ENCODE results near the gene SMIM10L1.

Gene SMIM10L1

DNA sequence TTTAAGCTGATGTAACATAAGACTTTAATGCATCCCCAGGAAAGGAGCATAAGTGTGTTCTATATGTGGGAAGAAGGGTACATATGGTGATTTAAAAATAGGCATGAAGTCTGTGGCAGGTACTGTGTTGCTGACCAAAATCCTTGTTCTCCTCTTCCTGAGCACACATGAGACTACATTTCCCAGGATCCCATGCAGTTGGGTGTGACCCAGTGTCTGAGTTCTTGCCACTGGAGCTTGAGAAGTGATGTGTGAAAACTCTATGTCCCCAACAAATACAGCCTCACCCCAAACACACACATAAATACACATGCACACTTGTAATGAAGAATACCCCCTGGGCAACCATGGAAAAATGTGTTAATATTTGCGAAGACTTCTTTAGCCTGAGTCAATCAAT lies 8.5 kb upstream of the SMIM10L1 start:
- DNase-seq (ENCODE audit: insufficient read length, low spot score) = no peak
- FAIRE-seq = peak; percentile 33

GRCh38 chr12:11164384-11164783 lies 6.6 kb upstream of the SMIM10L1 start:
- TF ChIP-seq POLR2A (IDR thresholded peaks at IDR 0.05; ENCODE audit: low read depth, low read length) = no peak
- FAIRE-seq (no peak), DNase-seq (ENCODE audit: insufficient read length, low spot score) (no peak)

More for the DNA sequence above, 8.5 kb upstream of the SMIM10L1 start:
- TF ChIP-seq POLR2A (IDR thresholded peaks at IDR 0.05; ENCODE audit: low read depth, low read length) = no peak

GRCh38 chr12:11166300-11166699 lies 4.7 kb upstream of the SMIM10L1 start:
- DNase-seq (ENCODE audit: insufficient read length, low spot score) (no peak), FAIRE-seq (no peak)
- no peak for TF ChIP-seq POLR2A (IDR thresholded peaks at IDR 0.05; ENCODE audit: low read depth, low read length)

GRCh38 chr12:11170810-11171144 lies 217 bp upstream of the SMIM10L1 start:
- no peak for DNase-seq (ENCODE audit: insufficient read length, low spot score)

GRCh38 chr12:11171969-11172675 lies 1.1 kb downstream of the SMIM10L1 start:
- TF ChIP-seq POLR2A (IDR thresholded peaks at IDR 0.05; ENCODE audit: low read depth, low read length) = no peak
- no peak for DNase-seq (ENCODE audit: insufficient read length, low spot score)
- peak; percentile 60 for FAIRE-seq

More at GRCh38 chr12:11170810-11171144, 217 bp upstream of the SMIM10L1 start:
- FAIRE-seq = peak; percentile 78
- no peak for TF ChIP-seq POLR2A (IDR thresholded peaks at IDR 0.05; ENCODE audit: low read depth, low read length)

GRCh38 chr12:11174022-11174421 lies 3.0 kb downstream of the SMIM10L1 start:
- no peak for TF ChIP-seq POLR2A (IDR thresholded peaks at IDR 0.05; ENCODE audit: low read depth, low read length)
- DNase-seq (ENCODE audit: insufficient read length, low spot score) (no peak), FAIRE-seq (no peak)

DNA sequence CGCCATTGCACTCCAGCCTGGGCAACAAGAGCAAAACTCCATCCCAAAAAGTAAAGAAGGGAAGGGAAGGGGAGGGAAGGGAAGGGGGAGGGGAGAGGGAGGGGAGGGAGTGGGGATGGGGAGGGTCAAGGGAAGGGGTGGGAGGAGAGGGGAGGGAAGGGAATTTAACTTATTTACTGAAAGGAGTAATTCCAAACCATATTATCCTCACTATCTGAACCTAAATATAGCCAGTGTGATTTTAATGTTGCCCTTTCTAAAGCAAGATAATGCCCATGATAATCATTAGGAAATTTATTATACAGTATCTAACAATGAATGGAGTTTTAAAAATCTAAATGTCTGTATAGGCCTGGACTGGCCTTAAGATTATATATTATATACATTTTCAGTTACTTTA lies 7.3 kb downstream of the SMIM10L1 start:
- DNase-seq (ENCODE audit: insufficient read length, low spot score) = no peak
- no peak for TF ChIP-seq POLR2A (IDR thresholded peaks at IDR 0.05; ENCODE audit: low read depth, low read length)
- no peak for FAIRE-seq

DNA sequence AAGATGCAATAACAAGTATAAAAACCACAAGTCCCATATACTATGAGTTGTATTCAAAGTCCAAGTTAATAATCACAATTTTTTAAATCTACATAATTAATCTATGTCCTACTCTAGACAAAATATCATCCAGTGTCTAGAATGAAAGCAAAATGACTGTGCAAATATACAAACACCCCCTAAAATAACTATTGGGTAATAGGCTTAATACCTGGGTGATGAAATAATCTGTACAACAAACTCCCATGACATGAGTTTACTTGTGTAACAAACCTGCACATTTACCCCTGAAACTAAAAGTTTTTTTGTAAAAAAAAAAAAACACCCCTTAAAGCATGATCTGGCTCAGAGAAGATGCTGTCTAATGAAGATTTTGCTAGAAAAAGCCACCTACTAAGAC lies 11.5 kb downstream of the SMIM10L1 start:
- DNase-seq (ENCODE audit: insufficient read length, low spot score) (no peak), FAIRE-seq (no peak)
- TF ChIP-seq POLR2A (IDR thresholded peaks at IDR 0.05; ENCODE audit: low read depth, low read length) = no peak

DNA sequence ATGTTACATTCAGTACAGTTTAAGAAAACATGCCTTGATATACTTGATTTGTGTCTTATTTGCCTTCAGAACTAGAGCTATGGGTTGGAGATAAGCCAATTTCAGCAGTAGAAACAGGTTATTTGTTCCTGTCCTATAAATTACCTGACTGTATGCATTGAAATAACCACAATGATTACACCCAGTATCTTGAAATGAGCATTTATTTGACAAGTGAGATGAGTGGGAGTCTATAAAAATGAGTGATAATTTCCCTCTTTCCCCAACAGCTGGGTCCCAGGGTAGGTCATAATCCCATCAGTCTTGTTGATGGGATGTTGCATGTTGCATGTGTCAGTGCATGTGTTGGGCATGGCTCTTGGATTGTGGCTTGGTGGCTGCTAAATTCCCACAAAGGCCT lies 12.0 kb downstream of the SMIM10L1 start:
- no peak for FAIRE-seq
- no peak for TF ChIP-seq POLR2A (IDR thresholded peaks at IDR 0.05; ENCODE audit: low read depth, low read length)
- no peak for DNase-seq (ENCODE audit: insufficient read length, low spot score)

- DNase-seq (ENCODE audit: insufficient read length, low spot score) = no peak
- FAIRE-seq = no peak
- TF ChIP-seq POLR2A (IDR thresholded peaks at IDR 0.05; ENCODE audit: low read depth, low read length) = no peak
Observed at GRCh38 chr12:11186837-11187236, 15.8 kb downstream of the SMIM10L1 start, which contains the start of gene TAS2R42. Gene TAS2R42 (minus strand): TSS chr12:11186937. CDS start chr12:11186937, 0 bp downstream.

- no peak for FAIRE-seq
- DNase-seq (ENCODE audit: insufficient read length, low spot score) = no peak
- no peak for TF ChIP-seq POLR2A (IDR thresholded peaks at IDR 0.05; ENCODE audit: low read depth, low read length)
Observed at GRCh38 chr12:11202811-11203210, 31.8 kb downstream of the SMIM10L1 start.

- FAIRE-seq (no peak), DNase-seq (ENCODE audit: insufficient read length, low spot score) (no peak)
- no peak for TF ChIP-seq POLR2A (IDR thresholded peaks at IDR 0.05; ENCODE audit: low read depth, low read length)
Observed at GRCh38 chr12:11204173-11204572, 33.2 kb downstream of the SMIM10L1 start.

DNA sequence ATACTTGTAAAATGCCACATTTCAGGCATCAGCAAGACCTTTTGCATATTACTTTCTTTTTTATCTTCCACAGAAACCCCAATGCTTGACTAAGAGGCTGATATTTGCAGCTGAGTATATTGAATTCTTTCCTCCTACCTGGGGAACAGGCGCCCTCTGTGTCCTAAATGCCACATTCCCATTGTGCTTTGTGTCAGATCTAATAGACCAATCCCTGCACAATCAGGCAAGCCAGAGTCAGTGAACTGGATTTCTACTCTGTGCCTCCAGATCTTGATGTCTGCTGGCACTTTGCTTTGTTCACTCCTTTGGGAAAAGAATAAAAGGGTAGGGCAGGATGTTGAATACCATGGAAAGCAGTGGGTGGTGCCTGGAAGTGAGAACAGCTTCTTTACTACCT lies 38.1 kb downstream of the SMIM10L1 start:
- TF ChIP-seq POLR2A (IDR thresholded peaks at IDR 0.05; ENCODE audit: low read depth, low read length) = no peak
- FAIRE-seq (no peak), DNase-seq (ENCODE audit: insufficient read length, low spot score) (no peak)
